HCT116 (cell line): ENCODE measurements around the gene CASKIN2. TPM values are rescaled to one million over a fixed set of nuclear protein-coding genes. Genes with fewer than 3 reads are reported as not detected.

Experiments used
- ATAC-seq: fragments of 200-7000 bp; cut with Tn5 transposase; 2 replicates; pipeline ENCODE4 v1.9.1; 2020; ENCODE audit warnings: mild to moderate bottlenecking, moderate library complexity
- BruUV-seq: library from RNA; stranded (reverse); fragments of 400-500 nt; replicated peaks from 2 replicates; lab custom pipeline; 2021; lab: Mats Ljungman, UMichigan
- CTCF ChIA-PET: fragments of 300-600 bp; sonication (Branson Sonifier 250); formaldehyde crosslinking; loops from one replicate; lab custom pipeline; 2021; ENCODE audit warnings: antibody characterized with exemption; lab: Charles Lee
- POLR2A ChIA-PET: fragments of 300-600, 350-600 bp; sonication (Branson Sonifier 250); formaldehyde crosslinking; loops from one replicate; lab custom pipeline; 2021; ENCODE audit warnings: antibody characterized with exemption; lab: Charles Lee
- RAD21 ChIA-PET, 2 experiments: fragments of 300-600 bp; sonication (Branson Sonifier 250); formaldehyde crosslinking; loops; one replicate each; lab custom pipeline; 2023; ENCODE audit warnings: low total read pairs in 2 of 2; ENCODE audit not compliant: uncharacterized antibody in 2 of 2, unreplicated experiment in 2 of 2, low non-redundant PET in 1 of 2; lab: Charles Lee
- DNase-seq: peaks from one replicate; pipeline ENCODE4 v3.0.0-alpha.2; 2010; ENCODE audit warnings: low read depth, low spot score
- H2AFZ ChIP-seq: fragments of 200-600 bp; shearing (Covaris generic), sonication (generic); 2 replicates; pipeline ENCODE4 v1.6.1; 2017; ENCODE audit warnings: low read depth, mixed run types, mixed read lengths, antibody characterized with exemption, low read length; ENCODE audit not compliant: poor library complexity, severe bottlenecking
- H3K27ac ChIP-seq: 2 replicates; pipeline ENCODE4 v1.5.1; 2012; ENCODE audit warnings: low read depth, low read length
- H3K27me3 ChIP-seq: fragments of 200-600 bp; sonication (generic); 2 replicates; pipeline ENCODE4 v1.6.1; 2016; ENCODE audit warnings: mixed run types, low read length, mixed read lengths; ENCODE audit not compliant: insufficient read depth
- H3K36me3 ChIP-seq, 2 experiments: fragments of 200-500 bp in 1 of 2; fragments of 200-600 bp in 1 of 2; sonication (Bioruptor generic) in 1 of 2; sonication (generic) in 1 of 2; 2 replicates each; pipeline versions ENCODE4 v1.5.1 to v1.6.1; 2014 to 2016; ENCODE audit warnings: low read length in 2 of 2, inconsistent platforms in 1 of 2, mixed read lengths in 1 of 2, mixed run types in 1 of 2; ENCODE audit not compliant: insufficient read depth in 2 of 2, control insufficient read depth in 1 of 2
- H3K4me1 ChIP-seq, 2 experiments: fragments of 200-600 bp in 1 of 2; sonication (generic) in 1 of 2; 2 replicates each; pipeline versions ENCODE4 v1.5.1 to v1.6.1; 2012 to 2017; ENCODE audit warnings: low read length in 2 of 2, inconsistent platforms in 1 of 2, mild to moderate bottlenecking in 1 of 2, mixed read lengths in 1 of 2, mixed run types in 1 of 2, moderate library complexity in 1 of 2; ENCODE audit not compliant: insufficient read depth in 2 of 2, control insufficient read depth in 1 of 2
- H3K4me2 ChIP-seq: fragments of 200-600 bp; sonication (generic); 2 replicates; pipeline ENCODE4 v1.6.1; 2017; ENCODE audit warnings: mixed run types, low read length, mixed read lengths
- H3K4me3 ChIP-seq, 2 experiments: fragments of 200-600 bp in 1 of 2; sonication (generic) in 1 of 2; replicated peaks in 1 of 2; 2 replicates each; pipeline ENCODE4 v1.5.1; 2011 to 2016; ENCODE audit warnings: low read length in 2 of 2, control low read depth in 1 of 2, low read depth in 1 of 2, mild to moderate bottlenecking in 1 of 2, mixed read lengths in 1 of 2, mixed run types in 1 of 2
- H3K79me2 ChIP-seq: fragments of 200-600 bp; sonication (generic); 2 replicates; pipeline ENCODE4 v1.6.1; 2017; ENCODE audit warnings: mild to moderate bottlenecking, mixed run types, low read length, moderate library complexity, mixed read lengths; ENCODE audit not compliant: insufficient read depth
- H3K9ac ChIP-seq: fragments of 200-600 bp; sonication (generic); 2 replicates; pipeline ENCODE4 v1.6.1; 2016; ENCODE audit warnings: low read length, mixed read lengths
- H3K9me2 ChIP-seq: fragments of 200-600 bp; sonication (generic), shearing (Covaris generic); 2 replicates; pipeline ENCODE4 v1.6.1; 2017; ENCODE audit warnings: mixed run types, mild to moderate bottlenecking, moderate library complexity; ENCODE audit not compliant: insufficient read depth
- H3K9me3 ChIP-seq, 2 experiments: fragments of 200-500 bp in 1 of 2; fragments of 200-600 bp in 1 of 2; sonication (Bioruptor generic) in 1 of 2; sonication (generic) in 1 of 2; 2 replicates each; pipeline ENCODE4 v1.6.1; 2014 to 2017; ENCODE audit warnings: low read length in 2 of 2, mixed read lengths in 2 of 2, inconsistent platforms in 1 of 2, low read depth in 1 of 2, mild to moderate bottlenecking in 1 of 2, mixed run types in 1 of 2, moderate library complexity in 1 of 2; ENCODE audit not compliant: control insufficient read depth in 1 of 2, insufficient read depth in 1 of 2
- H4K20me1 ChIP-seq: fragments of 200-600 bp; sonication (generic), shearing (Covaris generic); 2 replicates; pipeline ENCODE4 v1.6.1; 2017; ENCODE audit warnings: mixed run types, mild to moderate bottlenecking, moderate library complexity; ENCODE audit not compliant: insufficient read depth
- CBX3 ChIP-seq: IDR thresholded peaks from 2 replicates; pipeline ENCODE4 v1.6.1; 2012; ENCODE audit warnings: low read depth
- CEBPB ChIP-seq: IDR thresholded peaks from 2 replicates; pipeline ENCODE4 v1.6.1; 2012; ENCODE audit warnings: low read depth
- ELF1 ChIP-seq: IDR thresholded peaks from 2 replicates; pipeline ENCODE4 v1.6.1; 2012; ENCODE audit warnings: low read depth, borderline replicate concordance
- EZH2 ChIP-seq: fragments of 200-600 bp; sonication (generic); IDR thresholded peaks from 2 replicates; pipeline ENCODE4 v1.6.1; 2017; ENCODE audit warnings: antibody characterized with exemption, mixed run types
- EZH2phosphoT487 ChIP-seq: fragments of 200-600 bp; IDR thresholded peaks from 2 replicates; pipeline ENCODE4 v1.6.1; 2018; ENCODE audit warnings: antibody characterized with exemption, borderline replicate concordance
- FOSL1 ChIP-seq: IDR thresholded peaks from 2 replicates; pipeline ENCODE4 v1.6.1; 2012; ENCODE audit warnings: low read depth
- JUND ChIP-seq: IDR thresholded peaks from 2 replicates; pipeline ENCODE4 v1.6.1; 2012
- POLR2A ChIP-seq: IDR thresholded peaks from 2 replicates; pipeline ENCODE4 v1.7.0; 2011; ENCODE audit warnings: borderline replicate concordance; ENCODE audit not compliant: insufficient read depth, insufficient read length; ENCODE audit errors: extremely low read depth
- POLR2AphosphoS5 ChIP-seq: IDR thresholded peaks from 2 replicates; pipeline ENCODE4 v1.6.1; 2011; ENCODE audit warnings: mild to moderate bottlenecking, low read depth, low read length, moderate library complexity
- RAD21 ChIP-seq: IDR thresholded peaks from 2 replicates; pipeline ENCODE4 v1.6.1; 2012; ENCODE audit warnings: low read depth, mild to moderate bottlenecking
- REST ChIP-seq: IDR thresholded peaks from 2 replicates; pipeline ENCODE4 v1.6.1; 2012; ENCODE audit warnings: low read depth
- SP1 ChIP-seq: IDR thresholded peaks from 2 replicates; pipeline ENCODE4 v1.6.1; 2012; ENCODE audit warnings: low read depth
- SRF ChIP-seq: IDR thresholded peaks from 2 replicates; pipeline ENCODE4 v1.6.1; 2012; ENCODE audit warnings: low read depth
- TCF7L2 ChIP-seq: IDR thresholded peaks from 2 replicates; pipeline ENCODE4 v1.7.0; 2011; ENCODE audit warnings: borderline replicate concordance, inconsistent platforms; ENCODE audit not compliant: insufficient read depth, insufficient read length; ENCODE audit errors: extremely low read depth
- YY1 ChIP-seq: IDR thresholded peaks from 2 replicates; pipeline ENCODE4 v1.6.1; 2011; ENCODE audit warnings: low read length, low read depth, moderate library complexity, mild to moderate bottlenecking; ENCODE audit not compliant: insufficient replicate concordance; ENCODE audit errors: extremely low read depth
- ZBTB33 ChIP-seq: IDR thresholded peaks from 2 replicates; pipeline ENCODE4 v1.6.1; 2011; ENCODE audit warnings: mild to moderate bottlenecking, low read length, moderate library complexity; ENCODE audit not compliant: insufficient replicate concordance; ENCODE audit errors: extremely low read depth
- ZNF274 ChIP-seq: fragments of 200-500 bp; sonication (Bioruptor generic); IDR thresholded peaks from 2 replicates; pipeline ENCODE4 v1.6.1; 2014; ENCODE audit warnings: mild to moderate bottlenecking, low read depth, low read length, inconsistent platforms
- intact Hi-C: fragments of 100-400 bp; cut with micrococcal nuclease; formaldehyde crosslinking; loops from 2 replicates; pipeline ENCODE4 v1.10.0; 2022
- total RNA-seq: library from RNA; stranded (reverse); gene quantifications from one replicate; pipeline ENCODE4 v1.2.1, GENCODE V29; 2021; ENCODE audit not compliant: unreplicated experiment
- TF ChIP-seq, protein P1 (sequence below): IDR thresholded peaks from 2 replicates; pipeline ENCODE4 v1.6.1; 2012
- TF ChIP-seq, protein P2 (sequence below), 3 experiments: fragments of 200-600 bp in 1 of 3; sonication (generic) in 1 of 3; IDR thresholded peaks in 2 of 3; conservative IDR thresholded peaks in 1 of 3; 2 replicates each; pipeline ENCODE4 v1.5.1; 2012 to 2017; ENCODE audit warnings: low read depth in 2 of 3, low read length in 2 of 3, antibody characterized with exemption in 1 of 3, borderline replicate concordance in 1 of 3, control low read depth in 1 of 3, mild to moderate bottlenecking in 1 of 3, mixed read lengths in 1 of 3, mixed run types in 1 of 3, moderate library complexity in 1 of 3; ENCODE audit not compliant: insufficient read depth in 1 of 3
- TF ChIP-seq, protein P3 (sequence below): IDR thresholded peaks from 2 replicates; pipeline ENCODE4 v1.6.1; 2012

CASKIN2 gene
- total RNA-seq, 1 experiment from 2014 or later: 38.4 TPM

DNA sequence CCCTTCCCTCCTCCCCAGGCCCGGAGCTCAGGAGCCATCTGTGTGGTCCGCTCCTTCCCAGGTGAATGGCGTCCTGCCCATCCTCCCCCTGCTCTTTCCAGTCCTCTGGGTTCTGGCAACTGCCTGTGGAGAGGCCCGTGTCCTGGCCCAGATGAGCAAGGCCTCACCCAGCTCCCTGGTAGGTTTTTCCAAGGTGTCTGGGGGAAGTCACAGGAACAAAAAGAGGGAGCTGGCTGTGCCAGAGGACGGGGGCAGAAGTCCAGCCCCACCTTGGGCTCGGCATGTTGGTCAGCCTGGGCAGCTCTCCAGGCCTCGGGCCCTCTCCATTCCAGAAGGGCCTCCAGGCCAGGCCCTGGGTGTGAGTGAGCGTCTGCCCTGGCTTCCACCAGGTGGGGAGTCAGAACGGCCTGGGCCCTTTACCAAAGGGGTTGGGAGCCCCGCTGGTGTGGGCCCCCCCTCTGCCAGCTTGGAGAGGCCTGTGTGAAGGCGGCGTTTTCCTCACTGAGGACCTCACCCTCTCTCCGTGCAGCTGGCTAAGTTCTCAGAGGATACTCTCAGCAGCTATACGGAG is 25.1 kb downstream of the CASKIN2 start:
- no peaks in the 10 kb centered on the region for H4K20me1 ChIP-seq
- H3K36me3 ChIP-seq: peaks cover 0 to 2% of the 10 kb centered on the region in 2 experiments; a peak in 1 of 4 replicates
- DNase-seq: no peak
- H3K9me3 ChIP-seq: no peaks in the 10 kb centered on the region
- no peak overlapping the region for H3K4me3 ChIP-seq
- H3K4me1 ChIP-seq: no peaks in the 10 kb centered on the region
- BruUV-seq: no TSS peak
- POLR2A ChIA-PET: no interaction called here
- no peaks in the 10 kb centered on the region for H3K27me3 ChIP-seq
- no peak overlapping the region for H3K27ac ChIP-seq
- no peak overlapping the region for H3K4me2 ChIP-seq
- H3K9me2 ChIP-seq: no peaks in the 10 kb centered on the region
- H3K79me2 ChIP-seq: no peaks in the 10 kb centered on the region
- RAD21 ChIA-PET: no interaction called here
- no peak overlapping the region for H3K9ac ChIP-seq
- TF ChIP-seq ZNF274 (no peak), SP1 (no peak), ZBTB33 (no peak), REST (no peak), POLR2A (no peak), CBX3 (no peak), ELF1 (no peak), POLR2AphosphoS5 (no peak), FOSL1 (no peak), EZH2phosphoT487 (no peak), CEBPB (no peak), SRF (no peak), EZH2 (no peak), RAD21 (no peak), JUND (no peak), YY1 (no peak), TCF7L2 (no peak)
- TF ChIP-seq, protein P1, sequence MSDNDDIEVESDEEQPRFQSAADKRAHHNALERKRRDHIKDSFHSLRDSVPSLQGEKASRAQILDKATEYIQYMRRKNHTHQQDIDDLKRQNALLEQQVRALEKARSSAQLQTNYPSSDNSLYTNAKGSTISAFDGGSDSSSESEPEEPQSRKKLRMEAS: no peak
- TF ChIP-seq, protein P2, sequence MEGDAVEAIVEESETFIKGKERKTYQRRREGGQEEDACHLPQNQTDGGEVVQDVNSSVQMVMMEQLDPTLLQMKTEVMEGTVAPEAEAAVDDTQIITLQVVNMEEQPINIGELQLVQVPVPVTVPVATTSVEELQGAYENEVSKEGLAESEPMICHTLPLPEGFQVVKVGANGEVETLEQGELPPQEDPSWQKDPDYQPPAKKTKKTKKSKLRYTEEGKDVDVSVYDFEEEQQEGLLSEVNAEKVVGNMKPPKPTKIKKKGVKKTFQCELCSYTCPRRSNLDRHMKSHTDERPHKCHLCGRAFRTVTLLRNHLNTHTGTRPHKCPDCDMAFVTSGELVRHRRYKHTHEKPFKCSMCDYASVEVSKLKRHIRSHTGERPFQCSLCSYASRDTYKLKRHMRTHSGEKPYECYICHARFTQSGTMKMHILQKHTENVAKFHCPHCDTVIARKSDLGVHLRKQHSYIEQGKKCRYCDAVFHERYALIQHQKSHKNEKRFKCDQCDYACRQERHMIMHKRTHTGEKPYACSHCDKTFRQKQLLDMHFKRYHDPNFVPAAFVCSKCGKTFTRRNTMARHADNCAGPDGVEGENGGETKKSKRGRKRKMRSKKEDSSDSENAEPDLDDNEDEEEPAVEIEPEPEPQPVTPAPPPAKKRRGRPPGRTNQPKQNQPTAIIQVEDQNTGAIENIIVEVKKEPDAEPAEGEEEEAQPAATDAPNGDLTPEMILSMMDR (IDR thresholded peaks at IDR 0.05 in 2 of 3, conservative IDR thresholded peaks at IDR 0.05 in 1 of 3; ENCODE audit: borderline replicate concordance in 1 of 3, insufficient read depth in 1 of 3, low read depth in 2 of 3, low read length in 2 of 3): no peak
- TF ChIP-seq, protein P3, sequence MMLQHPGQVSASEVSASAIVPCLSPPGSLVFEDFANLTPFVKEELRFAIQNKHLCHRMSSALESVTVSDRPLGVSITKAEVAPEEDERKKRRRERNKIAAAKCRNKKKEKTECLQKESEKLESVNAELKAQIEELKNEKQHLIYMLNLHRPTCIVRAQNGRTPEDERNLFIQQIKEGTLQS: no peak
- TF ChIP-seq, all 23 proteins: peak for 0
- intact Hi-C loops: no loop called here
- ATAC-seq: no peak
- H2AFZ ChIP-seq: no peak overlapping the region
- CTCF ChIA-PET: no interaction called here
